HG03558 (cell line): ENCODE measurements around the gene TRERF1.
"Not testable (repeated sequence)": the region's sequence is repeated elsewhere in the genome, so short reads cannot be mapped to it uniquely, and the experiment has no call there.

Source experiments
- ATAC-seq: cut with Tn5 transposase; IDR thresholded peaks from one replicate; pipeline ENCODE4 v1.9.1; 2021; ENCODE audit warnings: moderate number of reproducible peaks; ENCODE audit not compliant: unreplicated experiment; ENCODE audit errors: extremely low read depth

The TRERF1 gene

DNA sequence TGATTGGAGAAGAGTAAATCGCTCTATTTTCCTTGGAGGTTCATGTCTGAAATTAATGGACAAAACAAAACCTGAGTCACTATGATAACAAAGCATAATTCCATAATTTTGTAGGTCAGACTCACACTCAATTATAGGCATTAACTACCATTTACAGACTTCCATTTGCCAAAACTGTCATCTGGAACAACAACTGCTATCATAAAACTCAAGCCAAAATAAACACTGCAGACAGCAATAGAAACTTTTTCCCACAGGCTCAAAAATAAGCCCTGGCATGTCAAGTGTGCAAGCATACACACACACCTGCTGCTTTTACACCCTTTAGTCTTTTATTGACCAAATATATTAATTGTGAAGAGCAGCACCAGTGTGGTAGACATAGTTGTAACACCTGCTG, 241.2 kb downstream of the TRERF1 start:
- no peak for ATAC-seq

DNA sequence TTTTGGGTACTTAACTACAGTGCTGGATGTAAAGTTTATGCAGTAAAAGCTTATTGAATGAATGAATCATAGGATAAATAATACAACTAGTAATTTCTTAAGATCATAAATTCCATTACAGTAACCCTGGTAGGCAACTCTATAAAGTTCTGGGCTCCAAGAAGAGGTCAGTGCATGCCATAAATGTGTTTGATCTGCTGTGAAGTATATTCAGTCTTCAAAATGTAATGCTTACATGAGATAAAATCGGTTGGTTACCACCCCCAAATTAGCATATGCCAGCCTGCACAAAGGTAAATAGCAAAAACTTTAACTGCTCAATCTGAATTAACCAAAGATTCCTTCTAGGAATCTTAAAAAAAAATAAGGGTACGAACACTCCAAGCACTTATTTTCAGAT, 244.2 kb downstream of the TRERF1 start:
- not testable (repeated sequence) for ATAC-seq

DNA sequence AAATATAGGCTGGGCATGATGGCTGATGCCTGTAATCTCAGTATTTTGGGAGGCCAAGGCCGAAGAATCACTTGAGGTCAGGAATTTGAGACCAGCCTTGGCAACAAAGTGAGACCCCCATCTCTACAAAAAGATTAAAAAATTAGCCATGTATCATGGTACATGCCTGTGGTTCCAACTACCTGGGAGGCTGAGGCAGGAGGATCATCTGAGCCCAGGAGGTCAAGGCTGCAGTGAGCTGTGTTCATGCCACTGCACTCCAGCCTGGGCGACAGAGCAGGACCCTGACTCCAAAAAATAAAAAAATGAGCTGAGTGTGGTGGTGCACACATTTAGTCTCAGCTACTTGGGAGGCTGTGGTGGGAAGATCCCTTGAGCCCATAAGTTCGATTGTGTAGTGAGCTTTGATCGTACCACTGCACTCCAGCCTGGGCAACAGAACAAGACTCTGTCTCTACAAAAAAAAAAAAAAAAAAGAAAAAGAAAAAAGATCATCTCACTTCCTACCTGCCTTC, 246.9 kb downstream of the TRERF1 start:
- no peak for ATAC-seq

DNA sequence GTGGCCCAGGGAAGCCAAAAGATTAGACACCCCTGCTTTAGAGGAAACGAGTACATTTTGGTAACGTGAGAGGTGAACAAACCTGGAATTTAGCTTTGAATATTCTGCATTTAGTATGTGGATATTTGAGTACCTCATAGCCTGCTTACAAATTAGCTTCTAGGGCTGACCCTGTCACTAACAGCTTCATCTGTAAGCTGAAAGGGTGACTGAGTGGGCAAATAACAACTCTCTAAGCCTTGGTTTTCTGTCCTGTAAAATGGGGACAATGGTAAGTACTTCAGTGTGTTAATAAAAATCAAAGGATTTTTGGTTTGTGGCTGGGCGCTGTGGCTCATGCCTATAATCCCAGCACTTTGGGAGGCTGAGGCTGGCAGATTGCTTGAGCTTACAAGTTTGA, 248.5 kb downstream of the TRERF1 start:
- ATAC-seq: no peak

DNA sequence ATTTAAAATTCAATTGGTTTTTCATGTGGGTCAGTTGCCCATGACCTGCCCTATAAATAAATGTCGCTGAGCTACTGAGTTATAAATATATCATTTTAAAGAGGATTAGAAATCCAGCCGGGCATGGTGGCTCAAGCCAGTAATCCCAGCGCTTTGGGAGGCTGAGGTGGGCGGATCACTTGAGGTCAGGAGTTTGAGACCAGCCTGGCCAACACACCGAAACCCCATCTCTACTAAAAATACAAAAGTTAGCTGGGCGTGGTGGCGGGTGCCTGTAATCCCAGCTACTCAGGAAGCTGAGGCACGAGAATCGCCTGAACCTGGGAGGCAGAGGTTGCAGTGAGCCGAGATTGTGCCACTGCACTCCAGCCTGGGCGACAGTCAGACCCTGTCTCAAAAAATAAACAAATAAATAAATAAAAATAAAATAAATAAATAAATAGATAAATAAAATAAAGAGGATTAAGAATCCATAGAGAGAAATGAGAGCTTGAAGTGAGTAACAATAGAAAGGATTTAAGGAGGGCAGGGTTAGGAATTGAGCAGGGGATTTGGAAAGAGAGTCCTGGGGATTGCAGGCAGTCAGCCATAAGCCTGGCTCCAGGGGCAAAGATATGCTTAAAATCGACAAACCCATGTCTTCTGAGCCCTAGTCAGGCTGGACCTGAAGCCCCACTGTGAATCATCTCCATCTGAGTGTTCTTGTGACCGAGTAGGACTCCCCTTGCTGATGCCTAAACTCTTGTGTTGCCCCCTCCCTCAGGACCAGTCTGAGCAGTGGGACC, 249.4 kb downstream of the TRERF1 start:
- not testable (repeated sequence) for ATAC-seq

DNA sequence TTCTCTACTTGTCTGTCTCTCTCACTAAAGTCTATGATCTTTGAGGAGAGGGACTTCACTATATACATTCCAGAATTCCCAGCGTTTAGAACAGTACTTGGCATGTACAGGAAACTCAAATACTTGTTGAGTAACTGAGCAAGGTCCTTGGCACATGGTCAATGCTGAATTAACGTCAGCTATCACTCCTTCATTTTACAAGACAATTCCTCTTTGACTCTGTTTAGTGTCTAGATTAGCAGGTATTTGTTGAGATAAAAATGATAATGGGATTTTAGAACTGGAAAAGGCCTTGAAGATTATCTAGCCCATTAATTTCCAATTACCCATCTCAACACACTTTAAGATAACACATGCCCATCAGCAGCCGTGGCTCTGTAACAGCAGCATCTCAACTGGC, 250.3 kb downstream of the TRERF1 start:
- ATAC-seq: no peak

DNA sequence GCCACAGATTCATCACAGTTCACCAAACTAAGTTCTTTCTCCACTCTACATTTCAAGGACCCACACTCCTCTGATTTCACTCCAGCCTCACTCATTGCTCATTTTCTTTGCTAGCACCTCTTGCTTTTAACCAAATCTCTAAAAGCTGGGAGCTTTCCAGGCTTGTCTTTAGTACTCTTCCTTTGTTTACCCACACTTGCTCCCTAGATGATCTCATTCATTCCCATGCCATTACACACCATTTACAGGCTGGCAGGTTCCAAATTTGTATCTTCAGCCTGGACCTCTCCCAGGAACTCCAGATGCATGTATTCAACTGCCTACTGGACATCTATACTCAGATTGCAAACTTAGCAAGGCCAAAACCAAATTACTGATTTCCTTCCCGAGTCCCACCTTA, 251.7 kb downstream of the TRERF1 start:
- ATAC-seq: no peak

DNA sequence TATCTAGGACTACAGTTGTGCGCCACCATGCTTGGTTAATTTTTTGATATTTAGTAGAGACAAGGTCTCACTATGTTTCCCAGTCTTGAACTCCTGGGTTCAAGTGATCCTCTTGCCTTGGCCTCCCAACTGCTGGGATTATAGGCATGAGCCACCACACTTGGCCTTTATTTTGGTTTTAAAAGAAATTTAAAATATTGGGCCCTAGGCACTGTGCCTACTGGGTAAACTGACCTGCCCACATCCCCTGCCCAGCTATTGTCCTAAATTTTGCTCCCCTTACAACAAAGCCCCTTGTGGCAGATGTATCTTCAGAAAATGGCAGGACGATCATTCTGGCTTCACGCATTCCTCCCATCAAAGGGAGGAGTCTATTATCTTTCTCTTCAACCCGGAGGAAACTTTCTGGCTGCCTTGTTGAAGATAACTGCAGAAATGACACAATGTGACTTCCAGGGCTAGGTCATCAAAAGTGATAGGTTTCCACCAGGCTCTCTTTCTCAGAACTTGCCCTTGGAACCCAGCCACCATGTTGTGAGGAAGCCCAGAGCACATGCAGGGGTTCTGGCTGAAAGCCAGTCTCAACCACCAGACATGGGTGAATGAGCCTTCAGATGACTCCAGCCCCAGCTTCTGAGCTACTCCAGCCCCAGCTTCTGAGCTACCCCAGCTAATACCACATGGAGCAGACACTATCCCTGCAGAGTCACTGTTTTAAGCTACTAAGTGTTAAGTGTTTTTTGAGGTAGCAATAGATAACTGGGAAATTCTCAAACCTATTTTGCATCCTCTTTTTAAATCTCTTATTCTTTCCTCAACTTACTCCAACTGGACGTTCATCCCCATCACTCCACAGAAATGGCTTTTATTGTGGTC, 252.4 kb downstream of the TRERF1 start:
- no peak for ATAC-seq

DNA sequence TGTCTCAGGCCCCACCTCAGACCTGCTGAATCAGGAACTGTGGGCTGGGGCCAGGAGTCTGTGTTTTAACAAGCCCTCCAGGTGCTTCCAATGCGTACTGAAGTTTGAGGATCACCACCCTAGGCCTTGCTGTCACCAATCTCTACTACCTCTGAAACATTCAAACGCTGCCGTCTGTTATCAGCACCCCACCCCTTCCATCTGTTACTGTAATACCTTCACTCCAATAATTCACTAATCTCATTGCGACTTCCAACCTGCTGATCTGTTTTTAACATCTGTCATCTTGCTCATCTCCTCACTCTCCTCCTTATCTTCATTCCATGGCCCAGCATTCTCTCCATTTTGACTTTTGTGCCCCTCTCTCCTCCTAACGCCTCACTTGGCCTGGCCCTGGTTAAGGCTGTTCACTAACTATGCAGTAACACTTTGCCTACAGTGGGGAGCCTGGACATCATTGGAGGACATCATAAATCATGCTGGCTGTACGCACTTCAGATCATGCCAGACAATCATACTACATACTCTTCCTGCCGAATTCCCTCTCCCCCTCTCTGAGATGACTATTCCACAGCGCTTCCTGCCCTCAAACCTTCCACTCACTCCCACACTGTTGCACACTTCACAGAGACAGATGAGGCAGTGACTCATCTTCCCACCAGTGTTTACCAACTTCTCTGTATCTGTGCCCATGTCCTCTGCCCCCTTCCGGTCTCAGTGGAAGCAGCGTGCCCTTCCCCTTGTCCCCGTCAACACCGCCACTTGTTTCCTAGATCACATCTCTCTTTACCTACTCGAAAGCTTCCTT, 254.0 kb downstream of the TRERF1 start:
- ATAC-seq: no peak

DNA sequence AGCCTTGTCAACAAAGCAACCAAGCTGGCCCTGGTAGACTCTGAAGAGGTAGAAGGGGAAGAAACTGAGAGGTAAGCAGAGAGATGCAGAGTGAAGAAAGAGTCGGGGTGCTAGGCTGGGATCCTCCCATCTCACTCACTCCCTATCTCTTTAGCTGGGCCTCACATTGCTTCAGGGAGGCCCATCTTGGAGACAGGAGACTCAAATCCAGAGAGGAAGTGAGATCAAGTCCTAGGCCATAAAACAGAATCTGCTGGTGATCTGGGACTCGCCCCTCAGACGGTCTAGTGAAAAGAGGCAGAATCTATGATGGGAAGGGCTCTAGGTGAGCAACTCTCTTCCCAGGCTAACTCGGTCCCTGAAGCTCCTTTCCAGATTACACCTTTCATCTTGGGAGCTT, 256.3 kb downstream of the TRERF1 start:
- ATAC-seq: no peak

DNA sequence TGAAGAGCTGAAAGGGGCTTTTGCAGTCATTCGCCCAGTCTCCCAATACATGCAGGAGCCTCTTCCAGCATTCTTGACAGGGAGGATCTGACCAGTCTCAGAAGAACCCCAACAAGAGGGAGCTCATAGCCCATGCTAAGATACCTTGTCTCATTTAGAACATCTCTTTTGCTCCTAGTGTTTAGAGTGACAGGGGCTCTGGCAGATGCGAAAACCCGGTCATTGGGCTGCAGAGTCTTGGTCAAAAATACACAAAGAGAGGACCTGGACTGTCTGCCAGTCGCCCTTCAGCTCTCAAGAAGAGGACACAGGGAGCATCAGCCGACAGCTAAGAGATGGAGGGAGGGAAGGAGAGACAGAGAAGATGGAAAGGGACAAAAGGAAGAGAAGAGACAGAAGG, 257.7 kb downstream of the TRERF1 start:
- ATAC-seq: no peak

DNA sequence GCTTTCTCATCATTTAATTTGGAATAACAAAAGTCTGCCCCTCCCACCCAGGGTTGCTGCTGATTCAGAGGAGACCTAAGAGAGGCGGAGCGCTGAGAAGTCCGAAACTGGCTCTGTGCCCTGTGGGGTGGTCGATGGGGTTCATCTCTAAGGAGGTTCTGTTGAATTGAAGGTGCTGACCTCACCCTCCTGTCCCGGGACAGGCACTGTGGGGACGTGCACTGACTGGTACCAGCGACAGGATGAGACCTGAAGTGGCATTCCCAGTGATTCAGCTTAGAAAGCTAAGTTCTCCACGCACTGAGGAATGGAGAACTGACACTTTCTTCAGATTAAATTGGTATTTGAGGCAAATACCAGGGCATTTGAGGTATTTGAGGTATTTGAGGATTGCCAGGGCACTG, 258.2 kb downstream of the TRERF1 start:
- no peak for ATAC-seq

DNA sequence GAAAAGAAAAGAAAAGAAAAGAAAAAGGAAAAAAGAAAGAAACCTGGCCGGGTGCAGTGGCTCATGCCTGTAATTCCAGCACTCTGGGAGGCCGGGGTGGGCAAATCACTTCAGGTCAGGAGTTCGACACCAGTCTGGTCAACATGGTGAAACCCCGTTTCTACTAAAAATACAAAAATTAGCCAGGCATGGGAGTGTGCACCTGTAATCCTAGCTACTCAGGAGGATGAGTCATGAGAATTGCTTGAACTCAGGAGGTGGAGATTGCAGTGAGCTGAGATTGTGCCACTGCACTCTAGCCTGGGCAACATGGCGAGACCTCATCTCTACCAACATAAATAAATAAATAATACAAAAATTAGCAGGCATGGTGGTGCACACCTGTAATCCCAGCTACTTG, 259.3 kb downstream of the TRERF1 start:
- ATAC-seq: not testable (repeated sequence)

DNA sequence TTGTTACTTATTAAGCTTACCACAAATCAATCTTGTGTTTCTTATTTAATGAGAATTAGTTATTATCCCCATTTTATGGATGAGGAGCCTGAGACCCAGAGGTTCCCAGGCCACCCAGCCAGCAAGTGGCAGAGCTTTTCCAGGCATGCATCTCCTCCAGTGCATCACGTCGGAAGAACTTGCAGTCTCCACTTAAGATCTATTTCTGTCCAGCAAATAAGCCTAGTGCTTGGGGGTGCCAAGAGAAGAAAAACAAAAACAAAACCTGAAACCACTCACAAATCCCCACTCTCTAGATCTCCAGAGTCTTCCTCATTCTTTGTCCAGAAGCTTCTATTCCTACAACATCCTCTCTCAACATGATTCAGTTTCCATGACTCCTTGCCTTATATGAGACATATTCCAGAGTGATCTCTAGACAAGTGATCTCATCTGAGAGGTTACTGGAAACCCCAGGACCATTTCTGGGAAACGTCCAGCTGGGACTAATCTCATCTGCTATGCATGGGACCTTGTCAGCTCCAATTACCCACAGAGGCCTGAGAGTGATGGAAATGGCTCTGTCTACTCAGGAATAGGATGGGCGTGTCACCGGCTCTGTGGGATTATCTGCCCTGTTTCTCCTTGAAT, 261.1 kb downstream of the TRERF1 start:
- no peak for ATAC-seq

DNA sequence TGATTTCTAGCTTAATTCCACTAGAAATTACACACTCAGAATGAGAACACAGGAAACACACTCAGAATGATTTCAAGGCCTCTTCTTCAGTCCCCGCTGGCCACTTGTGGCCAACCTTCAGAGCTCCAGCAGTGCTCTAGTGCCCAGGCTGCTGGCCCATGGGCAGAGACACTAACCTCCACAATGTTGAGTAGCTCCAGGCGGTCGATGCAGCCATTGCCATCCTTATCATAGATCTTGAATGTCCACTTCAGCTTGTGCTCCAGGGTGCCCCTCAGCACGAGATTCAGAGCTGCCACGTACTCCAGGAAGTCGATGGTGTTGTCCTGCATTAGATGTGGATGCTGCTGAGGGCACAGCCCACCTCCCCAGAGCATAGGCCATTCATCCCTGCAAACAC, 263.3 kb downstream of the TRERF1 start:
- no peak for ATAC-seq

DNA sequence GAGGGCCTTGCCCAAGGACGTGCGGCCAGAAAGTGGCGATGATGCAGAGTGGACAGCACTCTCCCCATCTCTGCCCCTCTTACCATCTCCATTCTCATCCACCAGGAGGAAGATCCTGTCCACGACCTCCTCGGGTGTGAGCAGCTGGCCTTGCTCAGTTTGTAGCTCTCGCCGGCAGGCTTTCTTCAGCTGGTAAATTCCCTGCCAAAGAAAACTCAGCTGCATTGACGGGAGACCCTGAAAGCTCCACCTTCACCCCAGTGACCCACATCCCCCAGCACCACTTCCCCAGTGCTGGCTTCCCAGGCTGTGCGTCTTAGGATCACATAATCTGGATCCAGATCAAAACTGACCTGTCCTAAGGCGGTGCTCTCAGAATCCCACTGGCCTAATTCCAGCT, 266.1 kb downstream of the TRERF1 start:
- no peak for ATAC-seq

DNA sequence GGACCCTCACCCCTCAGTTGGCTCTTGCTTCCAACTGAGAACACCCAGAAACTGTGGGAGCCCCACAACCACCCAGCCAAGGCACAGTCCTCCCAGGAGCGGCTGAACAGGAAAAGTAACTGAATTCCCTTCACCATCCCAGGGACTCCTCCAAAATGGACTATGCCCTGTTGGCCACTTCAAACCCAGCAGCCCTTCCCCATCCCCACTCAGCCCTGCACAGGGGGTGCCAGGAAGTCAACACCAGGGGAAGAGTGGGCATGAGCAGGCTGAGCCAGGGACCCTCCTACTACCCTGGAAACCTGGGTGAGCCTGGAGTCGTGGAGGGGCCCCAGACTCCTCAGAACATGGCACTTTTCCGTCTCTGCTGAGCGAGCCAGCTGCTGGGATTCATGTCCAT, 267.3 kb downstream of the TRERF1 start:
- ATAC-seq: no peak

DNA sequence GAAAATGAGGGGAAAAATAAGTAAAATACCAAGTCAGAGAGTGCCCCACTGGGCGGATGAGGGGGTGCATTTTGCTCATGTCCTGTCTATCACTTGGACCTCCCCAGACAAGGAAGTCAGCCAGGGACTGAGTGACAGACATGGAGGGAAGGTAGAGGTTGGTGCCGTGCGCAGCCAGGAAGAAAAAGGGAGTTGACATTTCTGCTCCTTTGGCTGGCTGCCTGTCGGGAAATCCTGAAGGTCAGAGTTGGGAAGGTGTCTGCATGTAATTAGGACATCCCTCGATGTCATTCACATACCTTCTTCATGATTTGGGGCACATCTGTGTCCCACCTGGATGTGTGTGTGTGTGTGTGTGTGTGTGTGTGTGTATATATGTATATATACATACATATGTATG, 269.6 kb downstream of the TRERF1 start:
- ATAC-seq: no peak

DNA sequence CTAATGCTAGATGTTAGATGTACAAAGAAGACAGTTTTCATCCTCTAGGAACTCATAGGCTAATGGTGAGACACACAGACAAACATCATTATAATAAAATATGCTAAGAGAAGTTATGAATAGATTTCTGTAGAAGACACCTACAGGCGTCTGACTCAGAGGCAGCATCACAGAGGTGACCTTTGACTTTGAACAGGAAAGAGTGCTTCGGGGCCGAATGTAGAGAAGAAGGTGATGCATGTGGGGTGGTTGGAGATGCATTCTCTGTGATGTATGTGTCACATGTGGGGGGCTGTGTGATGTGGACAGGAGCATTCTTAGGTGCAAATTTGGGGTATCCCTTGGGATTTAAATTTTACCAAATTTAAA, 271.8 kb downstream of the TRERF1 start:
- ATAC-seq: no peak

DNA sequence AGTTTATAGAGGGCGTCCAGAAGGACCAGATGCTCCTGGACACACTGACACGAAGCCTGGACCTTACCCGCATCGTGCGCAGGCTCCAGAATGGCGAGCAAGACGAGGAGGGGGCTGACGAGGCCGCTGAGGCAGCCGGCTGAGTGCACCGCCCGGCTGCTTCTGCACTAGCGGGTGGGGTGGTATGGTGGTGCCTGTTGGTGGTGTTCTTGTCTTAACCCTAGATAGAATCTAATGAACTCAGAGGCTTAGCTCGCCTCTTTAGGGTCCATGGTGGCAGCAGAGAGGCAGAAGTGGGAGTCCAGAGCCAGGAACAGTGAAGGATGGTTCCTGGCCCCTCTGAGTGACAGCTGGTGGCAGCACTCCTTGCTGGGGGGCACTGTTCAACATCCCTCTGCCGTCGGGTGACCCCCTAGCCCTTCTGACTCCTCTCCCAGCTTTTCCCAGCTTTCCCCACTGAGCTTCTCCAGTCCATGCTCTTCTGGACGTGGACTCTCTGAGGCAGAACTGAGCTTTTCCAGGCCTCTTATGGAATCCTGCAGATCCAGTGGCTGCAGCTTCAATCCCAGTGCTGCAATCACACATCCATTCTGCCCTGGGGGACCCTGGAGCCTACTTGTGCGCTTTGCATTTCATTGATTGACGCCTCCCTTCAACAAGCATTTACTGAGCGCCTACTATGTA, 272.3 kb downstream of the TRERF1 start:
- no peak for ATAC-seq
